Stimulated activated naive CD4-positive, alpha-beta T cell treated with Interleukin-2 at 50 U/mL for 16 hours (primary cell): ENCODE measurements around the gene NLGN4Y.

ENCODE experiments used
- DNase-seq: peaks from one replicate; lab custom pipeline; 2025; lab: John Stamatoyannopoulos, UW

NLGN4Y gene

GRCh38 chrY:14524272-14525231 lies at the start of gene NLGN4Y:
NLGN4Y (plus strand) TSS chrY:14524529; CDS start chrY:14622120, 97,591 bp downstream.
- DNase-seq: no peak

GRCh38 chrY:14485935-14486334 lies 38.4 kb upstream of the NLGN4Y start:
- no peak for DNase-seq

- DNase-seq: no peak
These were observed 34.1 kb upstream of the NLGN4Y start for GRCh38 chrY:14490226-14490625.

GRCh38 chrY:14498071-14498470 lies 26.3 kb upstream of the NLGN4Y start:
- no peak for DNase-seq

- DNase-seq: no peak
These were observed 19.7 kb upstream of the NLGN4Y start for GRCh38 chrY:14504592-14504991.

- DNase-seq: no peak
These were observed 1.9 kb upstream of the NLGN4Y start for GRCh38 chrY:14522379-14522950.

GRCh38 chrY:14523491-14524271 lies 648 bp upstream of the NLGN4Y start:
- DNase-seq: no peak

- DNase-seq: no peak
These were observed 986 bp downstream of the NLGN4Y start for GRCh38 chrY:14525315-14525714.

GRCh38 chrY:14528361-14528760 lies 4.0 kb downstream of the NLGN4Y start:
- DNase-seq: no peak

GRCh38 chrY:14536703-14537102 lies 12.4 kb downstream of the NLGN4Y start:
- DNase-seq: no peak

GRCh38 chrY:14543506-14543905 lies 19.2 kb downstream of the NLGN4Y start:
- DNase-seq: no peak

- DNase-seq: no peak
These were observed 57.0 kb downstream of the NLGN4Y start for GRCh38 chrY:14581294-14581693.

- no peak for DNase-seq
These were observed 62.4 kb downstream of the NLGN4Y start for GRCh38 chrY:14586725-14587124.

- no peak for DNase-seq
These were observed 77.0 kb downstream of the NLGN4Y start for GRCh38 chrY:14601372-14601771.

- DNase-seq: no peak
These were observed 93.3 kb downstream of the NLGN4Y start for GRCh38 chrY:14617625-14618024.

- DNase-seq: no peak
These were observed 94.2 kb downstream of the NLGN4Y start for GRCh38 chrY:14618513-14618912.

GRCh38 chrY:14628208-14628607 lies 103.9 kb downstream of the NLGN4Y start:
- DNase-seq: no peak

- no peak for DNase-seq
These were observed 107.3 kb downstream of the NLGN4Y start for GRCh38 chrY:14631676-14632075.

- DNase-seq: no peak
These were observed 109.4 kb downstream of the NLGN4Y start for GRCh38 chrY:14633718-14634117.

- no peak for DNase-seq
These were observed 110.6 kb downstream of the NLGN4Y start for GRCh38 chrY:14634954-14635353.

- DNase-seq: no peak
These were observed 113.2 kb downstream of the NLGN4Y start for GRCh38 chrY:14637551-14637950.

- no peak for DNase-seq
These were observed 117.5 kb downstream of the NLGN4Y start for GRCh38 chrY:14641853-14642252.
